Stimulated activated CD4-positive, alpha-beta T cell treated with anti-CD3 and anti-CD28 coated beads, Interleukin-2, amount 100 ng/mL, for 24 hours (primary cell): ENCODE measurements around the gene ANKRD12.

Experiments
- DNase-seq, 2 donors: peaks; one replicate each; pipeline ENCODE4 v3.0.0-alpha.2; 2020

The ANKRD12 gene

DNA sequence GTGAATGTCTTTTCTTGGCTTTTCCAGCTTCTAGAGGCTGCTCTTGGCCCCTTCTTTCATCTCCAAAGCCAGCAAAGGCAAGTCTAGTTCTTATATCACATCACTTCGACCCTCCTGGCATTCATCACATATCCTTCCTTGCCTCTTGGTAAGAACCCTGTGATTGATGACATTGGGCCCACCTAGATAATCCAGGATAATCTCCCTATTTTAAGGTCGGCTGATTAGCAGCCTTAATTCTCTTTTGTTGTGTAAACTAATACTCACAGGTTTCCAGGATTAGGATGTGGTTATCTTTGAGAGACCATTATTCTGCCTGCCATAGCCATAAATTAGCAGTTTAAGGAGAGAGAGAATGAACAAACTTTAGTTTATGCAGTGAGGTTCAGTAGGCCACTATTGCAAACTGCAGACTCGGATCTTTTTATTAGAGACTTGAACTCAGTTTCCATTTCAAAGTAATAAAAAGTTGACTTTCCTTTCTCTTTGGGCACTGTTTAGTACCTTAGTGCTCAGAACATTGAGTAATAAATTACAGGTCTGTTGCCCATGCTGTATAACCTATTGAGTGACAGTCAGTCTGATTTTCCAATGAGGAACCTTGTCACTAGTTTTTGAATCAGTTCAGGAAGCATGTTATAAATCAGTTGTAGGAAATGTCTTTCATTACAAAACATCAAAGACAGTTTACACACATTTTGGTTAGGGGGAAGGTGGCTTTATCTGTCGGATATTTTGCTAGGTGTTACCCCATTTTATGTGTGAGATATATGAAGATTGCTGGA is 29.6 kb upstream of the ANKRD12 start:
- no peak for DNase-seq

DNA sequence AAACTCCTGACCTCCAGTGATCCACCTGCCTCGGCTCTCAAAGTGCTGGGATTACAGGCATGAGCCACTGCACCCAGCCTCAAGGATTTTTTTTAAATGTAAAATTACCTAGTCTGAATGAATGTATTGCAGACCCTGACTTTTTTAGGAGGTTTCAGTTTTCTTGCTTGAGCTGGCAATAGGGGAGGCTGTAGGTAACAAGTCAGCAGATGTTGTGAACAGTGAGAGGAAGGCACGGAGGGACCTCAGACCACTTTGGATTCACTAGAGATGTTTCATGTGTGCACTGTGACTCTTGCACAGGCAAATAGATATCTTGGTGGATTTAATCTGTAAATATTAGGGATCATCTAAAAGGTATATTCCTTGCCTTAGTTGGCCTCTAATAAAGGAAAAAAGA is 27.7 kb upstream of the ANKRD12 start:
- DNase-seq: no peak

DNA sequence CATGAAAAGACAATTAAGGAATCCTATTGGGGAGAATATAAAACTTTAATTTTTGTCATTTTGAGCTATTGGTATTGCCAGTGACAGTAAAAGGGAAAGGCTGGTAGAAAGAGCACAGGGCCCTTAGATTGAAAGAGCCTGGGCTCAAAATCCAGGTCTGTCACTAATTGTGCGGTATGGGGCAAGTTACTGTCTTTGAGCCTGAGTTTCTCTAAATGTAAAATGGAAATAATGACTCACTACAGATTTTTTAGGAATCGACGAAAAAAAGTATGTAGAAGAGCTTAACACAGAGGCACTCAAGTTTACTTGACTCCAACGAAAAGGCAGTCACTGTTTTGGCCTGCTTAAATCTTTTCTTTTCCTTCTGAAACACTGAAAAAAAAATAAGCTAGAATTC is 27.1 kb upstream of the ANKRD12 start:
- DNase-seq: no peak

DNA sequence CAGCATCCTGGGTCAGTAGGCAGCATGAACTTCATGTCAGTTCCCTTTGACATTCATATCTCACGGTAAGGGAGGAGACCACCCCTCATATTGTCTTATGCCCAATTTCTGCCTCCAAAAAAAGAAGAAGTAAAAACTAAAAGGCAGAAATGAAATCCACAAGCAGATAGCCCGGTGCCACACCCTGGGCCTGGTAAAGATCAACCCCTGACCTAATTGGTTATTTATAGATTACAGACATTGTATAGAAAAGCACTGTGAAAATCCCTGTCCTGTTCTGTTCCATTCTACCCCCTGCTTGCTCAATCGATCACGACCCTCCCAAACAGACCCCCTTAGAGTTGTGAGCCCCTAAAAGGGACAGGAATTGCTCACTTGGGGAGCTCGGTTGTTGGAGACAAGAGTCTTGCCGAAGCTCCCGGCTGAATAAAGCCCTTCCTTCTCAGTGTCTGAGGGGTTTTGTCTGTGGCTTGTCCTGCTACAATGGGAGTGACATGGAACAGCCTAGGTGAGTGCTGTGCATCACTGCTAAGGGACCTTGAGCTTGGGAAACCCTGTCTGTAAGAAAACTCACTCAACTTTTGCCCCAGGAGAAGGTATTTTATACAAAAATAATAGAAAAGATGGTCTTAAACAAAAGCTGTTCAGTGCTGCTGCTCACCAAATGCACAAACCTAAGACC is 23.0 kb upstream of the ANKRD12 start:
- DNase-seq: no peak

DNA sequence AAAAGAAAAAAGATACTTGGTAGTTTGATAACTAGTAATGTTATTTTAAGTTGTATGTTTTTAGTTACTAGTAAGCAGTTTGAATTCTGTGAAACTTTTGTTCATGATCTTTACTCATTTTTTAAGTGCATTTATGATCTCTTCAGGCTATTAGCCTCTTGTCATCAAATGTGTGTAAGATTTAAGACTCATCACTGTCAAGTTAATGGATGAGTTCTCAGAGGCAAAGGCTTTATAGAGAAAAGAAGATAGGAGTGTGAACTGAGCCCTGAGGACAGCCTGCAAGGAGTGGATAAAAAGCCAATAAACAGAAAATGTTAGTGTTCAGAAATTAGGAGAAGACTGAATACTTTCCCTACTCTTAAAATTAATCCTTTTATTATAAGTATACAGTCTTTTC is 20.6 kb upstream of the ANKRD12 start:
- DNase-seq: no peak

DNA sequence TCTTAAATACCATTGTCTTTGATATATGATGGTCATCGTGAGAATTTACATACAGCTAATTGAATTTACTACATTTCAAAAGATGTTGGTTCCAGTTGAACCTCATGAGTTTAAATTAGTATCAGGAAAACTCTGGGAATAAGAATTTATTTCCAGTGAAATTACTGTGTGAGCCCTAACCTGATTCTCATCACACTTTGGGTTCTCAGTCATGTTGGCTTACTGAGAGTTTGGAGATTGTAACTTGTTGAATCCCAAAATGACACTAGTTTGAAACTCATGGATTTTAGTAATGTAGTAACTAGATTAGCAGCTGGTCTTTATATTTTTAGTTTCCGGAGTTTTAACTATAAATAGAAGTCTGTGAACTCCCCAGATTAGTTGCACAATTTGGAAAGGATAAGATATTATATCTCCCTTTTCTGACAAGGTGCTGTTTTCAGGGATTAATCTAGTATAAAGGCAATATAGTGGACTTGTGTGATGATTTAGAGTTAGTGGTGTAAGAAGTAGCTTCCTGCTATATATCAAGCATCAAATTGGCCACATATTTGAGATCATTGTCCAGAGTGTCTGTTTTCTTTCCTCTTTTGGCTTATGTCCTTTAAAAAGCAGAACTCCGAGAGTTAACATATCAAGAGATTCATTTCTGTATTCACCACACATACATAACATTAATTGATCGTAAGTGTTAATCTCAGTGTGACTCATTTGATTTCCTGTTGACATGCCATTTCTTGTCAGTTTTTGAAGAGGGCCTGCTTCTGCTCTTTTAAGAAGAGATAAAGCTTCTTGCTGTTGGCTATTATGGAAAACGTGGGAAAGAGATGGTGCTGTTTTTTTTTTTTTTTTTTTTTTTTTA is 18.4 kb upstream of the ANKRD12 start:
- no peak for DNase-seq

DNA sequence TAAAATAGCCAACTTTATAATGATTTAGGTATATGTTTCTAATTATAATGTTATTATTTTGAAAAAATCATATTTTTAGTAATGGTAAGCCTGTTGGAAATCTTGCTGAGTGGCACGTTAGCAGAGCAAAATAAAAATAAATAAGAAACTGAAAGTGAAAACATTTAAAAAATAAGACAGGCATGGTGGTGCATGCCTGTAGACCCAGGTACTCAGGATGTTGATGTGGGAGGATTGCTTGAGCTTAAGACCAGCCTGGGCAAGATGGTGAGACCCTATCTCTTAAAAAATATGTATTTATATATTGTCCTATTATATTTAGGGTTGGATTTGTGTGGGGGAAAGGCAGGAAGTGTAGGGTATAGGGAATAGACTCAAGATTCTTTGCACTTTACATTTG is 15.8 kb upstream of the ANKRD12 start:
- no peak for DNase-seq

DNA sequence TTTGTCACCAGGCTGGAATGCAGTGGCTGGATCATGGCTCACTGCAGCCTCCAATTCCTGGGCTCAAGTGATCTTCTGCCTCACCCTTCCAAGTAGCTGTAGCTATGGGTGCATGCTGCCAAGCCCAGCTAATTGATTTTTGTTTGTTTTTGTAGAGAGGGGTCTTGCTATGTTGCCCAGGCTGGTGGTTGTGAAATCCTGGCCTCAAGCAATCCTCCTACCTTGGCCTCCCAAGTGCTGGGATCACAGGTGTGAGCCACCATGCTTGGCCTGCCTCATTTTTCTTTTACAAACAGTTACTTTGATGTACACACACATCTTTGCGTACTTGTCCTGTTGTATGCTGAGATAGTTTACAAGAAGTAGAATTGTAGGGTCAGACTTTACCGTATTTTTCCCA is 13.1 kb upstream of the ANKRD12 start:
- DNase-seq: no peak

DNA sequence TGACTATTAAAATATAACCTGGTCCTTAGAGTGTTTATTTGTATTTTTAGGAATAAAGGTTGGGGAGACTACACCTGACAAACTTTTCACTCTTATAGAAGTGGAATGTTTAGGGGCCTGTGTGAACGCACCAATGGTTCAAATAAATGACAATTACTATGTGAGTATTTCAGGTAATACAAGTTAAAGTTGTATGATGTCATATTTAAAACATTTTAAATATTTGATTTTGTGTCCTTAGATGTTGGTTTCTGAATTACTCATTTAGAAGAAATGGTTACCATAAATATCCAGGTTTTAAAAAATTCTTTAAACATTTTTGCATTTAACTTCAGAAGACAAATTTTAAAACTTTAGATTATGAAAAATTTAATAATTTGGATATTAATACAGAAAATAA is 11.8 kb upstream of the ANKRD12 start:
- DNase-seq: no peak

DNA sequence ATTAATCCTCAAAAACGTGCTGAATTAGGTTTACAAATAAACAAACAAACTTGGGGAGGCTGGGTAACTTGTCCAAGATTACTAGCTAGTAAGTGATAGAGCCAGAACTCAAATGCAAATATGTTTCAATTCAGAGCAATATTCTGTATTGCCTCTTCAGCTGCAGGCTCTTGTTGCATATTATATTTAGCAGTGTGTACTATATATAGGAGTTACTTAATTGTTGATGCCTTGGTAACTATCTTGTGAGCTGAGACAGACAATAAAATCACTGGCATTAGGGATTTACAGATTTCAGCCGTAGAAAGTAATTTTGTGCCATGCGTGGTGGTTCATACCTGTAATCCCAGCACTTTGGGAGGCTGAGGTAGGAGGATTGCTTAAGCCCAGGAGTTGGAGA is 10.2 kb upstream of the ANKRD12 start:
- no peak for DNase-seq

DNA sequence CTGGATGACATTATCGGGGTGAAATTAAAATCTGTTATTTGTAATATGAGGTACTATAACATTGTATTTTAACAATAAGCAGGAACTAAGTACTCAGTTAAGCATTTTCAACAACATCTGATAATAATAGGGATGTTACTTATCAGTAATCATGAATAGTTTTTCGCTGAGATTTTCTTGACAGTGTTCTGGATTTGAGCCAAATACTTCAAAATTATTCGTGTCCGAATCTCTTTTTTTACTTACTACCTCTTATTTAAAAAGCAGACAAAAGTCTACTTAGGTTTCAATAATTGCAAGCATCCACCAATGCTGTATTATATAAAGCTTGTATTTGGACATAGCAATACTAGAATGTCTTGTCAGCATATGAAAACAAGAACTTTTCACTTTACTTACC is 6.4 kb upstream of the ANKRD12 start:
- no peak for DNase-seq

DNA sequence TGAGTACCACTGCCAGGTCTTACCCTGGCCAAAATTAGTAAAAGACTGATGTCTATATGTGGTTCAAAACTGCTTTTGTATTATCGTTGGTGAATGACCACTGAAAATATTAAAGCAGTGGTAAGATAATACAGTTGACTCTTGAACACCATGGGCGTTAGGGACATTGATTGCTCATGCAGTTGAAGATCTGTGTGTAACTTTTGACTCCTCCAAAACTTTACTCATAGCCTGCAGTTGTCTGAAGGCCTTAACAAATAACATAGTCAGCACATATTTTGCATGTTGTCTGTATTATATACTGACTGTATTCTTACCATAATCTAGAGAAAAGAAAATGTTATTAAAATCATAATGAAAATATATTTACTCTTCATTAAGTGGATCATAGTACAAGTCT is 5.8 kb upstream of the ANKRD12 start:
- DNase-seq: no peak

DNA sequence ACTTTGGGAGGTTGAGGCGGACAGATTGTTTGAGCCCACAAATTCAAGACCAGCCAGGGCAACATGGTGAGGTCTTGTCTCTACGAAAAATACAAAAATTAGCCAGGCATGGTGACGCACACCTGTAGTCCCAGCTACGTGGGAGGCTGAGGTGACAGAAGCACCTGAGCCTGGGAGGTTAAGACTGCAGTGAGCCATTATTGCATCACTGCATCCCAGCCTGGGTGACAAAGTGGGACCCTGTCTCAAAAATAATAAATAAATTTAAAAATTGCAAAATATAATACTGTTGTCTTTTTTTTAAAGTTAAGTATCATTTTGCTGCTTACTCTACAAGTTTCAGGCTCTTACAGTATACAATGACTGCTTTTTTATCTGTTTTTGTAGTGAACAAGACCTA is 4.0 kb upstream of the ANKRD12 start:
- DNase-seq: no peak

DNA sequence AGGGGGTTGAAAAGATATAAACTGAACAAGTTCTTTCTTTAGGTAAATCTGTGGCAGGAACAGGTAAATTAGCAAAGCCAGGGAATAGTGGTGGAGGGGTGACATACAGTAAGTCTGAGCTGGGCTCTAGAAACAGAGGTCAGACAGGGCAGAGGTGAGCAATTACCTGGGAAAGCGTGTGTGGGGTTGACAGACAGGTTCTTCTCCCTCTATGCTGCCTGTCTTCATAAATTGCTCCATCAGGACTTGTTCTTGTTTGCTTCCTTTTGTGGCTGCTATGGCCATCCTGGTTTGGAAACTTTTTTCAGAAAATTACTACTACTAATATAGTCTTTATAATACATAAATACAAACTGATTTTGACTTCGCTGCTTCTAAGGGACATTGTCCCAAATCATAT is 3.4 kb upstream of the ANKRD12 start:
- DNase-seq: no peak

DNA sequence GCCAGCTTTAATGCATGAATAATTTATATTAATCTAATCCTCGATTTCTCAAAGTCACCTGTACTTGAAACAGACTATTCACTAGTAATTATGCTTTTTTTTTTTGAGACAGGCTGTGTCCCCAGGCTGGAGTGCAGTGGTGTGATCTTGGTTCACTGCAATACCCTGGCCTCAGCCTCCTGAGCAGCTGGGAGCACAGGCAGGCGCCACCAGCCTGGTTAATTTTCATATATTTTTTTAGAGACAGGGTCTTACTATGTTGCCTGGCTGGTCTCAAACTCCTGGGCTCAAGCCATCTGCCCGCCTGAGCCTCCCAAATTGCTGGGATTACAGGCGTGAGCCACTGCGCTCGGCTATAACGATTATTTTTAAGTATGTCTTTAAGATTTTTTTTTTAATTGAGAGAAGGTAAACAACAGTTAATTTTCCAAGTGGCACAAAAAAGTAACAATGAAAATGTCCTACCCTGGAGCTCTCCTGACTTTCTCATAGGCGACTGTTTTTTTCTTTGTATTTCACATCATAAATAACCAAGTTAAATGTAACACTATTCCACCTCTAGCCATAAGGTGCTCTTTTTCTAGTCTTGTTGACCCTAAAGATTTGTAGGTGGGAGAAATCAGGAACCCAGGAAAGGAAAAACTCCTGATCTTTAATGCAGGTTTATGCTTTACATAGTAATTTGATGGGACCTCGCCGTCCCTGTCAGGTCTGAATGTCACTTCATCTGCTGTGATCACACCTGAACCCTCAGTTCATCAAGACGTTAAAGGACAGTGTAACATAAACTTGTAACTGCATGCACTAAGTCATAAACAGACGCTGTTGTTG is 1.3 kb upstream of the ANKRD12 start:
- DNase-seq: no peak

DNA sequence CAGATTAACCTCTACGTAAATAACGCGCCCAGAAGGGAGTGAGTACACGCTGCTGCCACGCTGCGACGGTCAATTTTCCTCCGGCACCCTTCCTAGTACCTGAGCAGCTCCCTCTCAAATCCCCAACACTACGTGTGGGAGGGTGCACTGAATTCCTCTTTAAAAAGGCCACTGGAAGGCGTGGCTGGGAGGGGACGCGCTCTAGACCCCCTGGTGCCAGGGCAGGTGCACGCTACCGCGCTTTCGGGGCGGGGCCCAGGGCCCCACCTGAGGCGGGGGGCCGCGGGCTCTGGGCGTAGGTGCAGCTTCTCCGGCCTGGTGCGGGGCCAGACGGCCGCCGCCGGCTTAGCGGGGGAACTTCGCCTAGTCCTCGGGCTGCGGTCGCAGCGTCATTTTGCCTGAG is 668 bp upstream of the ANKRD12 start:
- DNase-seq: no peak

DNA sequence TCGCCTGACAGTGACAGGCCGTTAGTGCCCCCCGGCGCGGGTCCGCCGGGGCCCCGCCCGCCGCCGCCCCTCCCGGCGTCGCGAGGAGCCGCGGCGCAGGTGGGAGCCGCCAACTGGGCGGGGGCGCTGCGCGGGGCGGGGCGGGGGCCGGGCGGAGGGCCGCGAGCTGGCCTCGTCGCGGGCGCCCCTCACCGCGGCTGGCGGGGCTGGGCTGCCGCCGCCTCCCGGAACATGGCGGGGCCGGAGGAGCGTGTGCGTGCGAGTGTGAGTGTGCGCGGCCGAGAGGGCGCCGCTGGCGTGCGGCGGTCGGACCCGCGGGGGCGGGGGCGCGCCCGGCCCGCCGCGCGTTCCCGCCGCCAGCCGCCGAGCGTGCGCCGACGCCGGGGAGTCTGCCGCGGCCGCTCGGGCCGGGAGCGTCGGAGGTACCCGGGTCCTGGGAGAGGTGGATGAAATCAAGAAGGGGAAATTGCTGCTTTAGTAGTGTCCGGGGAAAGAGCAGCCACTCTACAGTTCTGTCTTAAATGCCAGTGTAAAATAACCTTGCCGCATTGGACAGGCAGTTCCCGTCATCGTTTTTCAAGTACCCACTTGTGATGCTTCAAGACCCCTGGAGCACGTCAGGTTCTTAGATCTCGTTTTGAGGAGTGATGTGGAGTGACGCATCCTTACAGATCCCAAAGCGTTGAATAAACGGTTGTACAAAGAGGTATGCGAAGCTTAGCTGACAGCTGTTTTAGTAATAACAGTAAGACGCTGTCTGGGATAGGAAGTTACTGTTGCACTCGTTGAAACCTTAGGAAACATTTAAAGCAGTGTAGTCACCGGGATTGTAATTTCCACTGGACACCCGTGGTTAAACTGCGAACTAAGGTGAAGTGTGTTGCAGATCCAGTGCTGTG is 836 bp downstream of the ANKRD12 start:
- DNase-seq: peak; percentile 70 to 72

DNA sequence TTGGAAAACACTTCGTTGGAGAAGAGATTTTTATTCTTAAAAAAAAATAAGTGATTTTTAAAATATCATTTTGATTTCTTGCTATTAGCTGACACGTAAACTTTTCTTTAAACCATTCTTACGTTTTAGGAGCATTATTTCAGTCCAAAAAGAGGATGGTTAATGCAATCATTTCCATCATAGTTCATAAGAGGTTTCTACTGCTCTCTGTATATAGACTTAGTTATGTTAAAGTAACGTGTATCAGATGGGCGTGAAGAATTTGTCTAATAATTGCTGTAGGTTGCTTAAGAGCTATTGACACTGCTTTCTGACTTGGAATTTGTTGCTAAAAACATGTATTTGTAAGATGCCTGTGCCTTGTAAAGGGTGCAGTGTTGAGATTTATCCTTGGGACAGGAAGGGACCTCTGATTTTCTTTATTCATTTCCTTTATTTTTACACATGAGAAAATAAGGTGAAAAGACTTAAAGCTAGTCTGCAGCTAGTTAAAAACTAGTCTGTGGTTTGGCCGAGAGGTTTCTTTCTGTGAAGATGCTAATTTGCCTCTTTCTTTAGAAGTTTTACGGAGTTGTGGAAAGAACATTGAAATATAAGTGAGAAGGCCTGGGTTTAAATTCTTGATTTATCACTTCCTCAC is 2.9 kb downstream of the ANKRD12 start:
- no peak for DNase-seq

DNA sequence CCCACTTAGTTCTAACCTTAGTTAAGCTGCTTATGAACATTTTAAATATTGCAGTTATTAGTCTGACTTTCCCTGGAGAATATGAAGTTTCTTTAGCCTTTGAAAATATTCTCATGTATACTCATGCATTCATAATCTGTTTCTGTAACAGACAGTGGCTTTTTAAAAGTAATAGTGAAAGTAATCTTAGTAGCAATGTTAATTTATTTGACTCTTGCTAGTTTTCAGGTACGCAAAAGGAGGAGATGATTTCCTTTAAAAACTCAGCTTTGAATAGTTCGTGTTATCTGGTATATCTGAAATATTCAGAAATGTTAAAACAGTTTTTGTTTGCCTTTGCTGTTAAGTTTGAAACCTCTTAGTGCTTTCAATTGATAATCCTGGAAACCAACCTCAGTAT is 3.8 kb downstream of the ANKRD12 start:
- DNase-seq: no peak

DNA sequence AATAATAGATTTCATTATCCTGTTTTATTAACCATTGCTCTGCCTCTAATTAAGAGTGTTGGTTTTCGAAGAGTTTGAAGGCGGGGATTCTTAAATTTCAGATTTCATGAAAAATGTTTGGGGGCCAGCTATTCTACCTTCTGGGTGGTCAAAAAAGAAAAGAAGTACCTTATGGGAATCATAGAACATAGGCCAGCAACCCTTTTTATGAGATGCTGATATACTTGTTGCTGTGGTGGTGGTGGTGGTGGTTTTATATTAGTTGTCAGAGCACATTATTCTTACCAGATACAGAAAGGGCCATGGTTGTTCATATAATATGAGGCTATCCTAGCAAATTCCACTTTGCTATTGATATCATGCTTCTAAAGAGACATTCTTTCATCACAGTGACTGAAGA is 4.4 kb downstream of the ANKRD12 start:
- DNase-seq: no peak

DNA sequence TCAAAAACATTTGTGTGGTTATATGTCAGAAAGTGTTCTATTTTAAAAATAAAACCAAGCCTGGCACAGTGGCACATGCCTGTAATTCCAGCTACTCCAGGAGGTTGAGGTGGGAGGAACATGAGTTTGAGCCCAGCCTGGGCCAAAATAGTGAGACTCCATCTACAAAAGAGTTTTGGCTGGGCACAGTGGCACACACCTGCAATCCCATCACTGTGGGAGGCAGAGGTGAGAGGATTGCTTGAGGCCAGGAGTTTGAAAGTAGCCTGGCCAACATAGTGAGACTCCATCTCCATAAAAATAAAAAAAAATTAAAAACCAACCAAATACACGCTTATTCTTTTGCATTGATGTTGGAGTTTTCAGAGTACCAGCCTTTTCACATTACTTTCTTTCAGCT is 9.6 kb downstream of the ANKRD12 start:
- DNase-seq: no peak
